Inferior parietal cortex (tissue), 1 donor: ENCODE data around the gene KRTAP10-4.
"Not testable (repeated sequence)": the region's sequence is repeated elsewhere in the genome, so short reads cannot be mapped to it uniquely, and the experiment has no call there.

Experiments used
- DNase-seq: peaks from one replicate; pipeline ENCODE4 v3.0.0-alpha.2; 2016; ENCODE audit errors: extremely low spot score

The KRTAP10-4 gene

GRCh38 chr21:44573630-44574456 lies at the start of gene KRTAP10-4:
KRTAP10-4 (plus strand) TSS chr21:44573729; CDS start chr21:44573759, 30 bp downstream.
- DNase-seq, result not testable (repeated sequence)

- DNase-seq, result no peak
These were observed 48.8 kb upstream of the KRTAP10-4 start for GRCh38 chr21:44524414-44525371.

GRCh38 chr21:44525391-44526095 lies 48.0 kb upstream of the KRTAP10-4 start:
- no peak for DNase-seq

- DNase-seq, result no peak
These were observed 47.2 kb upstream of the KRTAP10-4 start for GRCh38 chr21:44526096-44526997.

- no peak for DNase-seq
These were observed 46.2 kb upstream of the KRTAP10-4 start for GRCh38 chr21:44527156-44527982.

- DNase-seq, result no peak
These were observed 45.4 kb upstream of the KRTAP10-4 start for GRCh38 chr21:44527983-44528633.

- DNase-seq, result no peak
These were observed 44.9 kb upstream of the KRTAP10-4 start for GRCh38 chr21:44528634-44528995.

- no peak for DNase-seq
These were observed 44.5 kb upstream of the KRTAP10-4 start for GRCh38 chr21:44529011-44529421.

GRCh38 chr21:44529503-44530125 lies 43.9 kb upstream of the KRTAP10-4 start:
- DNase-seq, result no peak

- DNase-seq, result no peak
These were observed 43.2 kb upstream of the KRTAP10-4 start for GRCh38 chr21:44530221-44530902.

GRCh38 chr21:44530903-44531605 lies 42.5 kb upstream of the KRTAP10-4 start:
- no peak for DNase-seq

GRCh38 chr21:44531606-44532564 lies 41.6 kb upstream of the KRTAP10-4 start:
- no peak for DNase-seq

GRCh38 chr21:44532712-44533111 lies 40.8 kb upstream of the KRTAP10-4 start:
- no peak for DNase-seq

GRCh38 chr21:44533121-44533890 lies 40.2 kb upstream of the KRTAP10-4 start:
- DNase-seq, result no peak

- no peak for DNase-seq
These were observed 39.5 kb upstream of the KRTAP10-4 start for GRCh38 chr21:44533891-44534627.
